ENCODE data around the gene COX4I2. TPM values are rescaled to one million over a fixed set of nuclear protein-coding genes. Genes with fewer than 3 reads are reported as not detected.

Gene COX4I2
- total and polyA plus RNA-seq, 2 of the 8 experiments (the other 6 are each of a cell fraction or from before 2014, with no cell fraction given) = 0.26 TPM; not detected in 1

GRCh38 chr20:31654534-31654933 is 16.8 kb downstream of the COX4I2 start:
- no peaks in the 10 kb centered on the region for H3K9me3 ChIP-seq (ENCODE audit: insufficient read depth in 2 of 2, low read depth in 1 of 2, low read length in 1 of 2)
- H3K4me3 ChIP-seq (ENCODE audit: extremely low read depth in 1 of 4, insufficient read depth in 2 of 4, low read depth in 3 of 4, low read length in 4 of 4) = no peak overlapping the region
- no peak overlapping the region for H3K4me2 ChIP-seq (ENCODE audit: insufficient read depth in 1 of 2, low read depth in 2 of 2, low read length in 2 of 2)
- no peaks in the 10 kb centered on the region for H3K79me2 ChIP-seq (ENCODE audit: control insufficient read depth in 1 of 2, insufficient read depth in 2 of 2, low read length in 2 of 2)
- no peaks in the 10 kb centered on the region for H3K79me1 ChIP-seq (ENCODE audit: low read depth, low read length)
- WGBS, 2 experiments (ENCODE audit: extremely low coverage in 1 of 2, insufficient coverage in 1 of 2, insufficient read length in 1 of 2, insufficient replicate concordance in 2 of 2, low coverage in 1 of 2, low lambda C conversion rate in 2 of 2, missing lambda C conversion rate in 1 of 2) = 77% methylated on average over 5 of the region's 5 CpGs; no CpG with 5 or more reads in 1 of the 2 experiments
- no peak overlapping the region for H2AFZ ChIP-seq (ENCODE audit: low read length)
- no peak overlapping the region for H4K5ac ChIP-seq (ENCODE audit: insufficient read length, low read depth, low read length)
- no peaks in the 10 kb centered on the region for H3K27me3 ChIP-seq (replicated peaks in 1 of 4; ENCODE audit: control insufficient read depth in 3 of 4, extremely low read depth in 1 of 4, insufficient read depth in 3 of 4, low read length in 3 of 4)
- TF ChIP-seq CTBP2 (IDR thresholded peaks at IDR 0.05; ENCODE audit: borderline replicate concordance, insufficient read depth, insufficient read length, low read length) (no peak), RNF2 (IDR thresholded peaks at IDR 0.05; ENCODE audit: borderline replicate concordance, low read depth, low read length, missing control alignments, poor library complexity, severe bottlenecking) (no peak), ATF3 (IDR thresholded peaks at IDR 0.05; ENCODE audit: insufficient read depth, low read depth, low read length) (no peak), CREB1 (IDR thresholded peaks at IDR 0.05) (no peak), GABPA (IDR thresholded peaks at IDR 0.05; ENCODE audit: borderline replicate concordance, insufficient read depth, low read length) (no peak), KDM5A (IDR thresholded peaks at IDR 0.05; ENCODE audit: low read length) (no peak)
- H3K9ac ChIP-seq (replicated peaks in 1 of 4; ENCODE audit: extremely low read depth in 1 of 4, low read depth in 3 of 4, low read length in 3 of 4) = no peak overlapping the region
- H4K20me1 ChIP-seq (replicated peaks in 1 of 2; ENCODE audit: control insufficient read depth in 1 of 2, insufficient read depth in 2 of 2, low read length in 2 of 2) = no peaks in the 10 kb centered on the region
- H2AK5ac ChIP-seq (ENCODE audit: low read depth, low read length) = no peak overlapping the region
- no peak overlapping the region for H2BK120ac ChIP-seq (replicated peaks; ENCODE audit: low read depth, low read length)
- no peak overlapping the region for H3K27ac ChIP-seq (ENCODE audit: low read depth, low read length)
- H2BK20ac ChIP-seq (ENCODE audit: low read length) = no peak overlapping the region
- H3K4ac ChIP-seq (replicated peaks; ENCODE audit: insufficient read length, low read depth, low read length) = no peak overlapping the region
- no peak overlapping the region for H3K56ac ChIP-seq (replicated peaks; ENCODE audit: insufficient read length, low read depth, low read length)
- CTCF ChIA-PET (ENCODE audit: partially characterized antibody) = interaction anchor here (0.7 to 2.5 kb wide), 7 partner anchors 10 to 92 kb away, joined by 3 to 10 read pairs (median 5); partner anchors contain the start of gene BCL2L1
- H4K8ac ChIP-seq (ENCODE audit: extremely low read depth, insufficient read depth, low read length) = no peak overlapping the region
- DNase-seq (ENCODE audit: low read depth in 1 of 2, low spot score in 2 of 2) (no peak), FAIRE-seq (no peak)
- no peak overlapping the region for H4K91ac ChIP-seq (replicated peaks; ENCODE audit: insufficient read length, low read length)
- no peak overlapping the region for H3K18ac ChIP-seq (ENCODE audit: extremely low read depth, low read length)
- no peak overlapping the region for H2BK5ac ChIP-seq (ENCODE audit: low read depth, low read length)
- no peaks in the 10 kb centered on the region for H3K36me3 ChIP-seq (ENCODE audit: control insufficient read depth in 2 of 4, insufficient read depth in 4 of 4, low read length in 3 of 4)
- H2BK15ac ChIP-seq (ENCODE audit: low read length) = no peak overlapping the region
- H2BK12ac ChIP-seq (ENCODE audit: low read depth, low read length) = no peak overlapping the region
- H3K23ac ChIP-seq (ENCODE audit: insufficient read length) = no peak overlapping the region
- no peaks in the 10 kb centered on the region for H3K4me1 ChIP-seq (replicated peaks in 1 of 4; ENCODE audit: control insufficient read depth in 3 of 4, insufficient read depth in 4 of 4, low read length in 3 of 4)
- POLR2A ChIA-PET (ENCODE audit: partially characterized antibody) = interaction anchor here (0.6 to 1.5 kb wide), 2 partner anchors 81 to 1075 kb away, joined by 3 read pairs; no protein-coding TSS in a partner anchor
- no peak overlapping the region for H3K14ac ChIP-seq (ENCODE audit: insufficient read length)
- no peaks in the 10 kb centered on the region for H3K23me2 ChIP-seq (ENCODE audit: low read depth, low read length)

Data from H1 (cell line).